Measurements from ENCODE around the gene FAM83G. TPM values are rescaled to one million over a fixed set of nuclear protein-coding genes. Genes with fewer than 3 reads are reported as not detected.

FAM83G gene
- total RNA-seq, 2 experiments from 2014 or later, result 5.0 to 10.4 TPM

- no peaks in the 10 kb centered on the region for H4K20me1 ChIP-seq (ENCODE audit: insufficient read depth, low read length)
- no peak overlapping the region for H3K4me3 ChIP-seq (ENCODE audit: low read depth, low read length, poor library complexity, severe bottlenecking)
- intact Hi-C loops (cut with micrococcal nuclease; ENCODE audit: unreplicated experiment), result no loop called here
- H3K79me2 ChIP-seq (ENCODE audit: insufficient read depth, low read depth, low read length), result no peaks in the 10 kb centered on the region
- H2AFZ ChIP-seq (ENCODE audit: low read length), result no peak overlapping the region
- no peaks in the 10 kb centered on the region for H3K9me2 ChIP-seq (ENCODE audit: insufficient read depth, low read length)
- no peak overlapping the region for H3K4me2 ChIP-seq (ENCODE audit: low read length)
- DNase-seq (ENCODE audit: low spot score), result no peak
- TF ChIP-seq, protein P1, sequence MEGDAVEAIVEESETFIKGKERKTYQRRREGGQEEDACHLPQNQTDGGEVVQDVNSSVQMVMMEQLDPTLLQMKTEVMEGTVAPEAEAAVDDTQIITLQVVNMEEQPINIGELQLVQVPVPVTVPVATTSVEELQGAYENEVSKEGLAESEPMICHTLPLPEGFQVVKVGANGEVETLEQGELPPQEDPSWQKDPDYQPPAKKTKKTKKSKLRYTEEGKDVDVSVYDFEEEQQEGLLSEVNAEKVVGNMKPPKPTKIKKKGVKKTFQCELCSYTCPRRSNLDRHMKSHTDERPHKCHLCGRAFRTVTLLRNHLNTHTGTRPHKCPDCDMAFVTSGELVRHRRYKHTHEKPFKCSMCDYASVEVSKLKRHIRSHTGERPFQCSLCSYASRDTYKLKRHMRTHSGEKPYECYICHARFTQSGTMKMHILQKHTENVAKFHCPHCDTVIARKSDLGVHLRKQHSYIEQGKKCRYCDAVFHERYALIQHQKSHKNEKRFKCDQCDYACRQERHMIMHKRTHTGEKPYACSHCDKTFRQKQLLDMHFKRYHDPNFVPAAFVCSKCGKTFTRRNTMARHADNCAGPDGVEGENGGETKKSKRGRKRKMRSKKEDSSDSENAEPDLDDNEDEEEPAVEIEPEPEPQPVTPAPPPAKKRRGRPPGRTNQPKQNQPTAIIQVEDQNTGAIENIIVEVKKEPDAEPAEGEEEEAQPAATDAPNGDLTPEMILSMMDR (conservative IDR thresholded peaks at IDR 0.05; ENCODE audit: low read length), result no peak
- no peak for TF ChIP-seq EZH2phosphoT487 (IDR thresholded peaks at IDR 0.05; ENCODE audit: borderline replicate concordance, low read depth, low read length)
- CTCF ChIA-PET (ENCODE audit: unreplicated experiment), result no interaction called here
- POLR2A ChIA-PET, result no interaction called here
- H3K4me1 ChIP-seq (ENCODE audit: insufficient read depth, low read length, poor library complexity, severe bottlenecking), result no peaks in the 10 kb centered on the region
- H3K36me3 ChIP-seq (ENCODE audit: insufficient read depth, low read length), result no peaks in the 10 kb centered on the region
- no peaks in the 10 kb centered on the region for H3K9me3 ChIP-seq (ENCODE audit: low read length)
- BruUV-seq (replicated peaks), result no TSS peak
- H3K27ac ChIP-seq (ENCODE audit: low read depth, low read length, poor library complexity, severe bottlenecking), result no peak overlapping the region
These were observed 23.8 kb downstream of the FAM83G start for GRCh38 chr17:18980682-18981334.

- ChIA-PET POLR2A (no interaction called here), CTCF (ENCODE audit: unreplicated experiment) (interaction anchor here (0.7 kb wide), 1 partner anchor 716 kb away, joined by 3 read pairs; no protein-coding TSS in a partner anchor)
- Histone ChIP-seq H3K4me2 (ENCODE audit: low read length) (no peak overlapping the region), H3K9me2 (ENCODE audit: insufficient read depth, low read length) (no peaks in the 10 kb centered on the region), H3K27ac (ENCODE audit: low read depth, low read length, poor library complexity, severe bottlenecking) (no peak overlapping the region), H3K79me2 (ENCODE audit: insufficient read depth, low read depth, low read length) (no peaks in the 10 kb centered on the region), H3K36me3 (ENCODE audit: insufficient read depth, low read length) (no peaks in the 10 kb centered on the region), H3K4me1 (ENCODE audit: insufficient read depth, low read length, poor library complexity, severe bottlenecking) (no peaks in the 10 kb centered on the region), H4K20me1 (ENCODE audit: insufficient read depth, low read length) (no peaks in the 10 kb centered on the region), H2AFZ (ENCODE audit: low read length) (no peak overlapping the region), H3K4me3 (ENCODE audit: low read depth, low read length, poor library complexity, severe bottlenecking) (no peak overlapping the region), H3K9me3 (ENCODE audit: low read length) (no peaks in the 10 kb centered on the region)
- intact Hi-C loops (cut with micrococcal nuclease; ENCODE audit: unreplicated experiment), result no loop called here
- TF ChIP-seq, protein P1 (conservative IDR thresholded peaks at IDR 0.05; ENCODE audit: low read length), result no peak
- no peak for TF ChIP-seq EZH2phosphoT487 (IDR thresholded peaks at IDR 0.05; ENCODE audit: borderline replicate concordance, low read depth, low read length)
- DNase-seq (ENCODE audit: low spot score), result no peak
- BruUV-seq (replicated peaks), result no TSS peak
These were observed 25.9 kb downstream of the FAM83G start for GRCh38 chr17:18978655-18979054.

GRCh38 chr17:18978050-18978449 is 26.5 kb downstream of the FAM83G start:
- no peaks in the 10 kb centered on the region for H3K9me2 ChIP-seq (ENCODE audit: insufficient read depth, low read length)
- no peaks in the 10 kb centered on the region for H3K9me3 ChIP-seq (ENCODE audit: low read length)
- no peaks in the 10 kb centered on the region for H3K36me3 ChIP-seq (ENCODE audit: insufficient read depth, low read length)
- no peak overlapping the region for H3K4me3 ChIP-seq (ENCODE audit: low read depth, low read length, poor library complexity, severe bottlenecking)
- H3K4me1 ChIP-seq (ENCODE audit: insufficient read depth, low read length, poor library complexity, severe bottlenecking), result no peaks in the 10 kb centered on the region
- no TSS peak for BruUV-seq (replicated peaks)
- ChIA-PET POLR2A (no interaction called here), CTCF (ENCODE audit: unreplicated experiment) (no interaction called here)
- intact Hi-C loops (cut with micrococcal nuclease; ENCODE audit: unreplicated experiment), result no loop called here
- H4K20me1 ChIP-seq (ENCODE audit: insufficient read depth, low read length), result no peaks in the 10 kb centered on the region
- no peak overlapping the region for H3K4me2 ChIP-seq (ENCODE audit: low read length)
- H3K79me2 ChIP-seq (ENCODE audit: insufficient read depth, low read depth, low read length), result no peaks in the 10 kb centered on the region
- no peak for DNase-seq (ENCODE audit: low spot score)
- H2AFZ ChIP-seq (ENCODE audit: low read length), result no peak overlapping the region
- TF ChIP-seq, protein P1 (conservative IDR thresholded peaks at IDR 0.05; ENCODE audit: low read length), result no peak
- no peak for TF ChIP-seq EZH2phosphoT487 (IDR thresholded peaks at IDR 0.05; ENCODE audit: borderline replicate concordance, low read depth, low read length)
- no peak overlapping the region for H3K27ac ChIP-seq (ENCODE audit: low read depth, low read length, poor library complexity, severe bottlenecking)
